COLO829 (cell line): ENCODE data around the gene VAV2.

ENCODE experiments used
- DNase-seq: peaks from one replicate; pipeline ENCODE4 v3.0.0; 2012; ENCODE audit warnings: low spot score

VAV2 gene

GRCh38 chr9:133851693-133852092 lies 140.4 kb downstream of the VAV2 start:
- no peak for DNase-seq

- no peak for DNase-seq
Measured at GRCh38 chr9:133850937-133851336, 141.2 kb downstream of the VAV2 start.

GRCh38 chr9:133850161-133850560 lies 142.0 kb downstream of the VAV2 start:
- DNase-seq, result no peak

GRCh38 chr9:133849110-133849670 lies 142.9 kb downstream of the VAV2 start:
- DNase-seq, result no peak

- DNase-seq, result no peak
Measured at GRCh38 chr9:133848471-133849109, 143.5 kb downstream of the VAV2 start.

- DNase-seq, result no peak
Measured at GRCh38 chr9:133846483-133847090, 145.5 kb downstream of the VAV2 start.

- no peak for DNase-seq
Measured at GRCh38 chr9:133845440-133845839, 146.7 kb downstream of the VAV2 start.

- DNase-seq, result no peak
Measured at GRCh38 chr9:133844881-133845410, 147.2 kb downstream of the VAV2 start.

- DNase-seq, result no peak
Measured at GRCh38 chr9:133844398-133844784, 147.7 kb downstream of the VAV2 start.

- DNase-seq, result no peak
Measured at GRCh38 chr9:133843751-133844397, 148.2 kb downstream of the VAV2 start.

GRCh38 chr9:133843250-133843649 lies 148.9 kb downstream of the VAV2 start:
- DNase-seq, result no peak

GRCh38 chr9:133842721-133843227 lies 149.3 kb downstream of the VAV2 start:
- DNase-seq, result no peak

- no peak for DNase-seq
Measured at GRCh38 chr9:133842174-133842573, 149.9 kb downstream of the VAV2 start.

- DNase-seq, result no peak
Measured at GRCh38 chr9:133841167-133841812, 150.8 kb downstream of the VAV2 start.

- DNase-seq, result no peak
Measured at GRCh38 chr9:133839822-133840329, 152.2 kb downstream of the VAV2 start.

- no peak for DNase-seq
Measured at GRCh38 chr9:133838859-133839507, 153.1 kb downstream of the VAV2 start.

- no peak for DNase-seq
Measured at GRCh38 chr9:133837627-133838597, 154.2 kb downstream of the VAV2 start.

GRCh38 chr9:133836818-133837217 lies 155.3 kb downstream of the VAV2 start:
- no peak for DNase-seq

- DNase-seq, result no peak
Measured at GRCh38 chr9:133836001-133836758, 155.9 kb downstream of the VAV2 start.
